NCI-H446 (cell line): ENCODE data around the gene SLC30A3.

Experiments used
- DNase-seq, 2 experiments: peaks; one replicate each; lab custom pipeline; 2025; lab: John Stamatoyannopoulos, UW

SLC30A3 gene

GRCh38 chr2:27233341-27233740 lies 29.5 kb downstream of the SLC30A3 start:
- no peak for DNase-seq

DNA sequence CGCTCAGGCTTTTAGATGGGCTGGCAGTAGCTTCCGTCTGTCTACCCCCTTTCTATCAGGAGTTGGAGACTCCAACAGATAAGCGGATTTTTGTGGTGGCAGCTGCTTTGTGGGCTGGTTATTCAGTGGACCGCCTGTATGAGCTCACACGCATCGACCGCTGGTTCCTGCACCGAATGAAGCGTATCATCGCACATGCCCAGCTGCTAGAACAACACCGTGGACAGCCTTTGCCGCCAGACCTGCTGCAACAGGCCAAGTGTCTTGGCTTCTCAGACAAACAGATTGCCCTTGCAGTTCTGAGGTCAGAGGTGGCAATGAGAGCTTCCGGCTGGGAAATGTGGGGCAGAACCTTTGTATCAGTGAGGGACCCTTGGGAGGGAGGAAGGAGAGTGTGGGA lies 30.9 kb downstream of the SLC30A3 start:
- DNase-seq = no peak

DNA sequence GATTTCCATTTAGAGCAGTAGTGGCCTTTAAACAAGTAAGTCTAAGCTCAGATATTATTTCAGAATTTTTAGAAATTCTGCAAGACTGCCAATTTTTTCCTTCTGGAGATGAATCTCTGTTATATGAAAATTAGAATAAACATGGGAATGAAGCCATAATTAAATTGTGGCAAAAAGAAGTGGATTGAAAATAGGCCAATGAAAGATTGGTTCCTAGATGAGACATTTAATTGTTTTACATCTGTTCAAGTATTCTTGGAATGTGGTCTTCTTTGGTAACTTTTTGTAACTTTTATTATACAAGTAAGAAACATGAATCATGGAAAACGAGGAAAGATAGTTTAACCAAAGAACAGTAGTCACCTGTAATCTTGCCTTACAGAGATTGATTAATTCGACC lies 35.3 kb downstream of the SLC30A3 start:
- DNase-seq = no peak

- DNase-seq = no peak
Measured at GRCh38 chr2:27225526-27225925, 37.3 kb downstream of the SLC30A3 start.

- no peak for DNase-seq
Measured at GRCh38 chr2:27223416-27223815, 39.4 kb downstream of the SLC30A3 start.

GRCh38 chr2:27222407-27222806 lies 40.4 kb downstream of the SLC30A3 start:
- DNase-seq = no peak

DNA sequence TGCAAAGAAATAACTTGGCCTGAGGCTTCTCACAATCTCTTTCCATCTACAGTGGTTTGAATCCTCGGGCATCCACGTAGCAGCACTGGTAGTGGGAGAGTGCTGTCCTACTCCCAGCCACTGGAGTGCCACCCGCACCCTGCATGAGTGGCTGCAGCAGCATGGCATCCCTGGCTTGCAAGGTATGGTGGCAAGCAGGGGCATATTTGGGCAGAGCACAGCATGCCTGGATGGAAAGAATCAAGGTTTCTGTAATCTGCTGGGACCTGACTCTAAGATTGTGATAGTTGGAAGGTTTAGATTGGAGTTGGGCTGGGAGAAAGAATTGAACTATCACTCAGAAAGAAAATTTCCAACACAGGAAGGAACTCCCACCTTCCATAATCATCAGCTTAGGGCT lies 41.7 kb downstream of the SLC30A3 start:
- DNase-seq = no peak

DNA sequence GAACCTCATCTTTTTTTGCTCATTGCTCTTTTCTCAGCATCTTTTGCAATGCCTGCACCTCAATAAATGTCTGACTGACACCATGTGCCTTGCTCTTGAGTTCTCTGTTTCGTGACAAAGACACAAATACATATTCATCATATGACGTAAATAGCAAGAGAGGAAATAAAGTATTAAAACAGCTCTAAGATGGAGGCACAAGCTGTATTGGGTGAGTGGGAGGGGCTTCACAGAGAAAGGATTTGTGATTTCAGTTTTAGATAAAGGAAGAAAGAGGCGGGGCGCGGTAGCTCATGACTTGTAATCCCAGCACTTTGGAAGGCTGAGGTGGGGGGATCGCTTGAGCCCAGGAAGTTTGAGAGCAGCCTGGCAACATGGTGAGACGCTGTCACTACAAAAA lies 42.8 kb downstream of the SLC30A3 start:
- DNase-seq = no peak

- DNase-seq = no peak
Measured at GRCh38 chr2:27219091-27219490, 43.8 kb downstream of the SLC30A3 start.

GRCh38 chr2:27218614-27219013 lies 44.2 kb downstream of the SLC30A3 start:
- no peak for DNase-seq

DNA sequence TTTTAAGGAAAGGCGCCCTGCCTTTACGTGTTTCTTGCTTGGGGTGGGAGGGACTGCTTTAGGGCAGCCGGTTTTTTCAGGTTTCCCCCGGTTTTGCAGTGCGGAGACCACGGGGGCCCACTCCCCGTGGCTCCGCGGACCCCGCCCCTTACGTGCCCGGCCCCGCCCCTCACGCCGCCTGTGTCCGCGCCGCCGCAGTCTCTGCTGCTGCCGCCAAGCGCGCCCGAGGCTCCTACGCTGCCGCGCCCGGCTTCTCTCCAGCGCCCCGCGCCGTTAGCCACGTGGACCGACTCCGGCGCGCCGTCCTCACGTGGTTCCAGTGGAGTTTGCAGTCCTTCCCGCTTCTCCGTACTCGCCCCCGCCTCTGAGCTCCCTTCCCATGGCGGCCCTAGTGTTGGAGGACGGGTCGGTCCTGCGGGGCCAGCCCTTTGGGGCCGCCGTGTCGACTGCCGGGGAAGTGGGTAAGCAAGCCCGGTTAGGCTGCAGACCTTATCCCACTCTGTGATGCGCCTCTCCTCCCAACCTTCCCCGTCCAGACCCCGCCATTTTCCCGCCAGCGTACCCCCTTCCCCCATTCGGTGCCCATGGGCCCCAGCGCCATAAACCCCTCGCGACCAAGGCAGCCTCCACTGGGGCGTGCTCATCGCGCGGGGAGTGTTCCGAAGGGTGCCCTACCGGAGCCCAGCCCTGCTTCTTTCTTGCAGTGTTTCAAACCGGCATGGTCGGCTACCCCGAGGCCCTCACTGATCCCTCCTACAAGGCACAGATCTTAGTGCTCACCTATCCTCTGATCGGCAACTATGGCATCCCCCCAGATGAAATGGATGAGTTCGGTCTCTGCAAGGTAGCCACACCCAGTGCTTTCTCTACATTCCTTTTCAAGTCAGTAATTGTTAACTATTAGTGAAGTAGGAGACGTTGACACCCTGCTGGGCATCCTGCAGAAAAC lies 45.4 kb downstream of the SLC30A3 start, which contains the start of gene CAD:
Gene CAD, plus strand, starts transcription at position 197 of the 949 bp plus-strand sequence. Its CDS starts 183 bp downstream, at position 380.
- DNase-seq = peak; percentile 69 to 91

- DNase-seq = no peak
Measured at GRCh38 chr2:27216416-27217137, 46.3 kb downstream of the SLC30A3 start.

- no peak for DNase-seq
Measured at GRCh38 chr2:27214941-27215340, 47.9 kb downstream of the SLC30A3 start.

- DNase-seq = no peak
Measured at GRCh38 chr2:27212626-27213471, 50.0 kb downstream of the SLC30A3 start.

DNA sequence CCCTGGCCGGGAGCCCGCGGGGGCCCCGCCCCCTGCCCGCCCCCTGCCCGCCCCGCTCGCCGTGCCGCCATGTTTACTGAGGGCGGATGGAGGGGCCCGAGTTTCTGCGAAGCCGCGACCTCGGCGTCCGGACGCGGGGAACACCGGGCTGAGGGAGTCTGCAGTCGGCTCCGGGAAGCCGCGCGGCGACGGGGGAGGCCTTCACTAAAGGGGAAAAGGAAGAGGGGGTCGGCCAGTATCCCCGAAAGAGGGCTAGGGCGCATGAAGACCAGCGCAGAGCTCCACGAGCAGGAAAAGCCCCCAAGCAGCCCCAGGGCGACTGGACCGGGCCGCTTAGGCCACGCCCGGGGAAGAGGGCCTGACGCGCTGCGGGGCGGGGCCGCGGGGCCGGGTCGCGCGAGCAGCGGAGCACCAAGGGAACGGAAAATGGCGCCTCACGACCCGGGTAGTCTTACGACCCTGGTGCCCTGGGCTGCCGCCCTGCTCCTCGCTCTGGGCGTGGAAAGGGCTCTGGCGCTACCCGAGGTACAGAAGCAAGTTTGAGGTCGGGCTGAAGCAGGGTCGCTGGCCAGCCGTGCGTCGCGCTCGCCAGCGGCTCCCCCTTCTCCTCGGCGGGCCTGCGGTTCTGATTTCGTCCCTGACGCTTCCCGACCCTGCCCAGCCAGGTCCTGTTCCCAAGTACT lies 50.8 kb downstream of the SLC30A3 start, which contains the start of the genes ATRAID and SLC5A6:
Gene ATRAID, plus strand, starts transcription at position 99 of the 683 bp plus-strand sequence. Its CDS starts 328 bp downstream, at position 427.
Gene SLC5A6, minus strand, starts transcription at position 326 of the 683 bp plus-strand sequence. CDS start 4,618 bp downstream, outside the sequence.
- peak; percentile 55 to 87 for DNase-seq

GRCh38 chr2:27211241-27211942 lies 51.5 kb downstream of the SLC30A3 start:
- DNase-seq = no peak

DNA sequence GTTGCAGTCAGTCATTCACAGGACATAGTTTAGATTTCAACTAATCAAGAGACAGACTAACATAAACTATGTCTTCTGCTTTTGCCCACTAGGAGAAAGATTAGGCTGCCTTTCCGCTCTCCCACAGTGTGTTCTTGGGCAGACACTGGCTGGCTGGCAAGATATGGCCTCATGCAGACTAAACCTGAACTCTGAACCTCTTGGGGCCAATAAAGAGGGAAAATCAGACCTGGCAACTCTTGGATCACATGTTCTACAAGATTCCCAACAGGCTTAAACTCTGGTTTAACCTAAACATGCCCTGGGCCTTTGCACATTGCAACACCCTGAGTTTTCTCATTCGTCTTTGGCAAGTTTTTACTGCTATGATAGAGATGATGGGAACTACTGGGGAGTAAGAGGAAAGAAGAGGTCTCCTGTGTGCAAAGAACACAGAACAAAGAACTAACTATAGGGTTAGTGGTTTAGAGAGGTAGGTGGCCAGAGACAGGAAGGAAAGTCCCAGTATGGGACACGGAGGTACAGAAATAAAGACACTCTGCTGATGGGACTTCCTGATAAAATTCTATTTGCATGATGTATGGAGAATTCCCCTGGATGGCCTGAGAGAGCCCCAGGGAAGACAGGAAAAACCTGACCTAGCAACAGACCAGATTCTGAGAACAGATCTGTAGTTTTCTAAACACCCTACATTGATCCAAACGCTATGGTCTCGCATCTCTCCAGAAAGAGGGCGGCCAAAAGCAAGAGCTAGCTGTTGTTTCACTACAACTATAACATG lies 53.0 kb downstream of the SLC30A3 start:
- no peak for DNase-seq

GRCh38 chr2:27208486-27209050 lies 54.3 kb downstream of the SLC30A3 start:
- no peak for DNase-seq

GRCh38 chr2:27206346-27206745 lies 56.5 kb downstream of the SLC30A3 start:
- no peak for DNase-seq
